Esophagus muscularis mucosa (tissue), 4 donors: Measurements from ENCODE around the gene TRPM8. TPM values are rescaled to one million over a fixed set of nuclear protein-coding genes. Genes with fewer than 3 reads are reported as not detected.

Source experiments
- DNase-seq: peaks from one replicate; pipeline ENCODE4 v3.0.0-alpha.2; 2017; ENCODE audit errors: extremely low spot score
- H3K27ac ChIP-seq, 4 donors: fragments of 200-600 bp; sonication (generic); replicated peaks in 1 of 4; 1 replicate in 3 of 4; 2 replicates in 1 of 4; pipeline ENCODE4 v1.5.1; 2016 to 2019; ENCODE audit warnings: mild to moderate bottlenecking in 1 of 4
- H3K27me3 ChIP-seq, 4 donors: fragments of 200-600 bp; sonication (generic); one replicate each; pipeline versions ENCODE4 v1.5.1 to v1.6.0; 2016 to 2019
- H3K36me3 ChIP-seq, 4 donors: fragments of 200-600 bp; sonication (generic); one replicate each; pipeline ENCODE4 v1.5.1; 2016 to 2019
- H3K4me1 ChIP-seq, 4 donors: fragments of 200-600 bp; sonication (generic); one replicate each; pipeline ENCODE4 v1.5.1; 2016 to 2019
- H3K4me3 ChIP-seq, 4 donors: fragments of 200-600 bp; sonication (generic); 1 replicate in 2 of 4; 2 replicates in 2 of 4; pipeline ENCODE4 v1.5.1; 2016 to 2019; ENCODE audit warnings: mild to moderate bottlenecking in 4 of 4, moderate library complexity in 1 of 4
- H3K9me3 ChIP-seq, 4 donors: fragments of 200-600 bp; sonication (generic); 1 replicate in 3 of 4; 2 replicates in 1 of 4; pipeline ENCODE4 v1.5.1; 2016 to 2019
- CTCF ChIP-seq, 3 experiments: fragments of 200-600 bp in 2 of 3; fragments of 450-650 bp in 1 of 3; sonication (generic) in 2 of 3; IDR thresholded peaks; one replicate each; pipeline ENCODE4 v1.5.1; 2017 to 2019; ENCODE audit warnings: antibody characterized with exemption in 3 of 3, mild to moderate bottlenecking in 2 of 3, moderate library complexity in 1 of 3
- EP300 ChIP-seq: sonication (generic); formaldehyde crosslinking; IDR thresholded peaks from one replicate; pipeline ENCODE4 v1.6.1; 2017; ENCODE audit warnings: antibody characterized with exemption
- POLR2A ChIP-seq: fragments of 450-650 bp; IDR thresholded peaks from one replicate; pipeline ENCODE4 v1.6.1; 2017; ENCODE audit warnings: antibody characterized with exemption, moderate library complexity, mild to moderate bottlenecking, low read depth
- POLR2AphosphoS5 ChIP-seq, 2 donors: sonication (generic); formaldehyde crosslinking; IDR thresholded peaks; one replicate each; pipeline ENCODE4 v1.6.1; 2017; ENCODE audit warnings: antibody characterized with exemption in 2 of 2
- WGBS: methylation state at CpG from one replicate; pipeline ENCODE4 v1.1.5; 2018; 5-methylcytosine and 5-hydroxymethylcytosine counted together
- intact Hi-C: fragments of 100-400 bp; cut with DNase I; formaldehyde crosslinking; loops from one replicate; pipeline ENCODE4 v1.15.1; 2023
- total RNA-seq, 4 donors: library from RNA; depleted of rRNA; stranded (reverse); fragments of >200 nt; gene quantifications; one replicate each; pipeline versions ENCODE4 v1.1.0 to v1.2.1, GENCODE V29; 2016

The TRPM8 gene
- total RNA-seq, 4 donors from 2014 or later: not detected

- H3K36me3 ChIP-seq: no peaks in the 10 kb centered on the region
- WGBS: 94% methylated on average over 2 of the region's 2 CpGs
- H3K27ac ChIP-seq: no peak overlapping the region
- TF ChIP-seq POLR2A (no peak), POLR2AphosphoS5 (IDR thresholded peaks at IDR 0.05) (no peak), EP300 (no peak), CTCF (IDR thresholded peaks at IDR 0.05) (no peak)
- intact Hi-C loops: no loop called here
- no peak for DNase-seq
- peaks cover 0 to 43% (median 0%) of the 10 kb centered on the region in 4 donors for H3K27me3 ChIP-seq
- H3K9me3 ChIP-seq: peaks cover 0 to 29% (median 12%) of the 10 kb centered on the region in 4 donors
- H3K4me3 ChIP-seq: no peak overlapping the region
- no peaks in the 10 kb centered on the region for H3K4me1 ChIP-seq
These were observed 116.7 kb downstream of the TRPM8 start for GRCh38 chr2:234033885-234034284.

GRCh38 chr2:234038076-234038802 is 121.1 kb downstream of the TRPM8 start:
- peaks cover 0 to 24% (median 9%) of the 10 kb centered on the region in 4 donors for H3K9me3 ChIP-seq
- H3K27me3 ChIP-seq: peaks cover 0 to 16% (median 0%) of the 10 kb centered on the region in 4 donors
- no peak overlapping the region for H3K4me3 ChIP-seq
- 59% methylated on average over 2 of the region's 2 CpGs for WGBS
- intact Hi-C loops: no loop called here
- TF ChIP-seq CTCF (IDR thresholded peaks at IDR 0.05) (no peak), EP300 (no peak), POLR2A (no peak)
- H3K36me3 ChIP-seq: no peaks in the 10 kb centered on the region
- no peaks in the 10 kb centered on the region for H3K4me1 ChIP-seq
- no peak for DNase-seq
- no peak overlapping the region for H3K27ac ChIP-seq

- no peak for TF ChIP-seq POLR2AphosphoS5 (IDR thresholded peaks at IDR 0.05)
- no peak for TF ChIP-seq POLR2A
- TF ChIP-seq CTCF (IDR thresholded peaks at IDR 0.05): no peak
- TF ChIP-seq EP300: no peak
- H3K27me3 ChIP-seq: no peaks in the 10 kb centered on the region
- no peak overlapping the region for H3K27ac ChIP-seq
- no peaks in the 10 kb centered on the region for H3K36me3 ChIP-seq
- no peaks in the 10 kb centered on the region for H3K4me1 ChIP-seq
- intact Hi-C loops: no loop called here
- DNase-seq: no peak
- H3K9me3 ChIP-seq: no peaks in the 10 kb centered on the region
- whole genome bisulfite sequencing: 13% methylated on average over 1 of the region's 1 CpG
- no peak overlapping the region for H3K4me3 ChIP-seq
These were observed 127.0 kb downstream of the TRPM8 start for GRCh38 chr2:234044157-234044556.

GRCh38 chr2:234046521-234046920 is 129.3 kb downstream of the TRPM8 start:
- intact Hi-C loops: no loop called here
- no peak overlapping the region for H3K27ac ChIP-seq
- no peak overlapping the region for H3K4me3 ChIP-seq
- H3K4me1 ChIP-seq: no peaks in the 10 kb centered on the region
- no peak for DNase-seq
- no peaks in the 10 kb centered on the region for H3K36me3 ChIP-seq
- WGBS: 81% methylated on average over 3 of the region's 3 CpGs
- TF ChIP-seq POLR2A (no peak), EP300 (no peak), POLR2AphosphoS5 (IDR thresholded peaks at IDR 0.05) (no peak), CTCF (IDR thresholded peaks at IDR 0.05) (no peak)
- H3K27me3 ChIP-seq: no peaks in the 10 kb centered on the region
- no peaks in the 10 kb centered on the region for H3K9me3 ChIP-seq

- TF ChIP-seq POLR2A (no peak), CTCF (IDR thresholded peaks at IDR 0.05) (no peak), EP300 (no peak), POLR2AphosphoS5 (IDR thresholded peaks at IDR 0.05) (no peak)
These were observed 130.2 kb downstream of the TRPM8 start for GRCh38 chr2:234047361-234047760.

More at GRCh38 chr2:234047361-234047760, 130.2 kb downstream of the TRPM8 start:
- no peak overlapping the region for H3K27ac ChIP-seq
- no peaks in the 10 kb centered on the region for H3K4me1 ChIP-seq
- no peaks in the 10 kb centered on the region for H3K36me3 ChIP-seq
- no peaks in the 10 kb centered on the region for H3K27me3 ChIP-seq
- H3K9me3 ChIP-seq: no peaks in the 10 kb centered on the region
- intact Hi-C loops: no loop called here
- no peak overlapping the region for H3K4me3 ChIP-seq
- no peak for DNase-seq
